Suprapubic skin (tissue), 4 donors: ENCODE measurements around the gene EPN2. TPM values are rescaled to one million over a fixed set of nuclear protein-coding genes. Genes with fewer than 3 reads are reported as not detected.

Experiments
- DNase-seq, 2 donors: peaks; one replicate each; pipeline ENCODE4 v3.0.0-alpha.2; 2019; ENCODE audit warnings: low spot score in 2 of 2
- H3K27ac ChIP-seq: fragments of 200-600 bp; sonication (generic); one replicate; pipeline ENCODE4 v1.5.1; 2019
- H3K27me3 ChIP-seq: fragments of 200-600 bp; sonication (generic); one replicate; pipeline ENCODE4 v1.5.1; 2019
- H3K36me3 ChIP-seq: fragments of 200-600 bp; sonication (generic); one replicate; pipeline ENCODE4 v1.5.1; 2019
- H3K4me1 ChIP-seq: fragments of 200-600 bp; sonication (generic); one replicate; pipeline ENCODE4 v1.5.1; 2019
- H3K4me3 ChIP-seq: fragments of 200-600 bp; sonication (generic); one replicate; pipeline ENCODE4 v1.5.1; 2019; ENCODE audit warnings: mild to moderate bottlenecking
- H3K9me3 ChIP-seq: fragments of 200-600 bp; sonication (generic); one replicate; pipeline ENCODE4 v1.5.1; 2019
- EP300 ChIP-seq: sonication (generic); formaldehyde crosslinking; IDR thresholded peaks from one replicate; pipeline ENCODE4 v1.6.1; 2017; ENCODE audit warnings: antibody characterized with exemption
- POLR2A ChIP-seq, 2 donors: fragments of 450-650 bp; IDR thresholded peaks; one replicate each; pipeline ENCODE4 v1.6.1; 2017; ENCODE audit warnings: antibody characterized with exemption in 2 of 2, mild to moderate bottlenecking in 2 of 2, moderate library complexity in 2 of 2
- POLR2AphosphoS5 ChIP-seq, 3 donors: sonication (generic); formaldehyde crosslinking; IDR thresholded peaks; one replicate each; pipeline ENCODE4 v1.6.1; 2017; ENCODE audit warnings: antibody characterized with exemption in 3 of 3
- WGBS: methylation state at CpG from one replicate; pipeline ENCODE4 v1.1.5; 2018; 5-methylcytosine and 5-hydroxymethylcytosine counted together
- total RNA-seq, 4 donors: library from RNA; depleted of rRNA; stranded (reverse); fragments of >200 nt; gene quantifications; one replicate each; pipeline ENCODE4 v1.1.0, GENCODE V29; 2016
- TF ChIP-seq, protein P1 (sequence below), 2 donors: fragments of 200-600 bp in 1 of 2; fragments of 450-650 bp in 1 of 2; sonication (generic) in 1 of 2; IDR thresholded peaks; one replicate each; pipeline ENCODE4 v1.5.1; 2016 to 2019; ENCODE audit warnings: antibody characterized with exemption in 2 of 2, mild to moderate bottlenecking in 1 of 2, moderate library complexity in 1 of 2

The EPN2 gene
- total RNA-seq, 4 donors from 2014 or later, result 95.9 to 276 (median 131) TPM

DNA sequence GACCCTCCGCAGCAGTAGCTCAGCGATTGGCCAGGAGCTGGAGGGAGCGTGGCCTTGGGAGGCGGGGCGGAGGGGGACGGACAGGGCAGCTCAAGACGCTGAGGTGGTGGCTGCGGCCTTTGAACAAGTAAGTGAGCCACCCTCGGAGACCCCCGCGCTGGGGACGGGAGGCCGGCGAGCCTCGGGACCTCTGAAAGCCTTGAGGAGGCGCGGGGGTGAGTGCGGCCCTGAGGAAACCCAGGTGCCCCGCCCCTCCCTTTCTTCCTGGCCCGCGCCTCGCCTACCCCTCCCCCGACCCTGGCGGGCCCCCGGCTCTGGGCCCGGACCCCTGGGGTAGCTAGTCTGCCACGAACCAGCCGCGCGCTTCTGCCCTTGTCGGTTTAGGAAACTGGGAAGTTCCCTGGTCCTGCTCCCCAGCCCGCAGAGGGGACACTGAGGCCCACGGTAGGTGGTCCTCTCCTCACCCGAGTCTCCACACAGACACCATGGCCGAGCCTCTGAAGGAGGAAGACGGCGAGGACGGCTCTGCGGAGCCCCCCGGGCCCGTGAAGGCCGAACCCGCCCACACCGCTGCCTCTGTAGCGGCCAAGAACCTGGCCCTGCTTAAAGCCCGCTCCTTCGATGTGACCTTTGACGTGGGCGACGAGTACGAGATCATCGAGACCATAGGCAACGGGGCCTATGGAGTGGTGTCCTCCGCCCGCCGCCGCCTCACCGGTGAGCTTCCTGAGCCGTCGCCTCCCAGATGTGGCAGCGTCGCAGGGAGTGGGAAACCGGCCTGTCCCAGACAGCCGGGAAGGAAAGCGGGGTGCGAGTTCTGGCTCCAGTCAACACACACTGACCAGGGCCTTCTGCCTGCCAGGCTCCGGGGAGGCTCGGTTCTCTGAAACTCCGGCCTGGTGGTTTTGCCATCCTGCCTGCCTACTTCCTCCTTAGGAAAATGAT lies 141.5 kb downstream of the EPN2 start, which contains the start of gene MAPK7:
TSS of gene MAPK7 (plus strand) at position 83 of the 945 bp plus-strand sequence. CDS start at position 486, 403 bp downstream.
- Histone ChIP-seq H3K27me3 (no peaks in the 10 kb centered on the region), H3K27ac (peak within 1 kb of the TSS; percentile 95), H3K9me3 (no peaks in the 10 kb centered on the region), H3K4me3 (peak within 1 kb of the TSS; percentile 92), H3K4me1 (peaks cover 41% of the 10 kb centered on the region), H3K36me3 (peaks cover 42% of the 10 kb centered on the region)
- WGBS, result 9% methylated on average over 27 of the region's 69 CpGs
- DNase-seq, result no peak
- TF ChIP-seq POLR2A (IDR thresholded peaks at IDR 0.05) (no peak), EP300 (no peak), POLR2AphosphoS5 (IDR thresholded peaks at IDR 0.05) (no peak)
- TF ChIP-seq, protein P1, sequence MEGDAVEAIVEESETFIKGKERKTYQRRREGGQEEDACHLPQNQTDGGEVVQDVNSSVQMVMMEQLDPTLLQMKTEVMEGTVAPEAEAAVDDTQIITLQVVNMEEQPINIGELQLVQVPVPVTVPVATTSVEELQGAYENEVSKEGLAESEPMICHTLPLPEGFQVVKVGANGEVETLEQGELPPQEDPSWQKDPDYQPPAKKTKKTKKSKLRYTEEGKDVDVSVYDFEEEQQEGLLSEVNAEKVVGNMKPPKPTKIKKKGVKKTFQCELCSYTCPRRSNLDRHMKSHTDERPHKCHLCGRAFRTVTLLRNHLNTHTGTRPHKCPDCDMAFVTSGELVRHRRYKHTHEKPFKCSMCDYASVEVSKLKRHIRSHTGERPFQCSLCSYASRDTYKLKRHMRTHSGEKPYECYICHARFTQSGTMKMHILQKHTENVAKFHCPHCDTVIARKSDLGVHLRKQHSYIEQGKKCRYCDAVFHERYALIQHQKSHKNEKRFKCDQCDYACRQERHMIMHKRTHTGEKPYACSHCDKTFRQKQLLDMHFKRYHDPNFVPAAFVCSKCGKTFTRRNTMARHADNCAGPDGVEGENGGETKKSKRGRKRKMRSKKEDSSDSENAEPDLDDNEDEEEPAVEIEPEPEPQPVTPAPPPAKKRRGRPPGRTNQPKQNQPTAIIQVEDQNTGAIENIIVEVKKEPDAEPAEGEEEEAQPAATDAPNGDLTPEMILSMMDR (IDR thresholded peaks at IDR 0.05), result no peak

DNA sequence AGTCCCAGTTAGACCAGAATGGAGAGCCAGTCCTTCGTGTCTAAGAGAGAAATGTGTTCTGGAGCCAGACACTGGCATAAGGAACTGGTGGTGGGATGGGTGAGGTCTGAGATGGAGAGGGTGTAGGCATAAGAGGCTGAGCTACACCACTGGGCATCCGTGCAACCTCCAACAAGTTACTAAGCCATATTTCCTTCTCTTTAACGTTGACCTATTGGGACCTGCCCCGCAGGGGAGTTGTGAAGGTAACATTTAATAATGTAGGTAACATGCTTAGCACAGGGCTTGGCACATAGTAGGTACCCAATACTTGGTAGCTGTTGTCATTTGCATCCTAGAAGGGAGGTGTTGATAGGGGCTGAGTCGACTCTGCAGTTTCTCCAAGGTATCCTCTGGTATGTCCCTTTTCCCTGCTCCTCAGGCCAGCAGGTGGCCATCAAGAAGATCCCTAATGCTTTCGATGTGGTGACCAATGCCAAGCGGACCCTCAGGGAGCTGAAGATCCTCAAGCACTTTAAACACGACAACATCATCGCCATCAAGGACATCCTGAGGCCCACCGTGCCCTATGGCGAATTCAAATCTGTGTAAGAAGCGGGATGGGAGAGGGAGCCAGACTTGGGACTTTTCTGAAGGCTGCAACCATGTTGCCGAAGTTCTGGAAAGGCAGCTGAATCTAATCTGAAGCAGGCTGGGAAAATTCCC lies 142.3 kb downstream of the EPN2 start:
- Histone ChIP-seq H3K4me1 (peaks cover 49% of the 10 kb centered on the region), H3K36me3 (peaks cover 42% of the 10 kb centered on the region), H3K9me3 (no peaks in the 10 kb centered on the region), H3K4me3 (peak overlapping the region; percentile 92), H3K27ac (peak overlapping the region; percentile 95), H3K27me3 (no peaks in the 10 kb centered on the region)
- WGBS, result 79% methylated on average over 13 of the region's 13 CpGs
- DNase-seq, result peak in 1 of 2 donors; percentile 55
- TF ChIP-seq, protein P1 (IDR thresholded peaks at IDR 0.05), result no peak
- no peak for TF ChIP-seq POLR2AphosphoS5 (IDR thresholded peaks at IDR 0.05)
- TF ChIP-seq EP300, result no peak
- no peak for TF ChIP-seq POLR2A (IDR thresholded peaks at IDR 0.05)

DNA sequence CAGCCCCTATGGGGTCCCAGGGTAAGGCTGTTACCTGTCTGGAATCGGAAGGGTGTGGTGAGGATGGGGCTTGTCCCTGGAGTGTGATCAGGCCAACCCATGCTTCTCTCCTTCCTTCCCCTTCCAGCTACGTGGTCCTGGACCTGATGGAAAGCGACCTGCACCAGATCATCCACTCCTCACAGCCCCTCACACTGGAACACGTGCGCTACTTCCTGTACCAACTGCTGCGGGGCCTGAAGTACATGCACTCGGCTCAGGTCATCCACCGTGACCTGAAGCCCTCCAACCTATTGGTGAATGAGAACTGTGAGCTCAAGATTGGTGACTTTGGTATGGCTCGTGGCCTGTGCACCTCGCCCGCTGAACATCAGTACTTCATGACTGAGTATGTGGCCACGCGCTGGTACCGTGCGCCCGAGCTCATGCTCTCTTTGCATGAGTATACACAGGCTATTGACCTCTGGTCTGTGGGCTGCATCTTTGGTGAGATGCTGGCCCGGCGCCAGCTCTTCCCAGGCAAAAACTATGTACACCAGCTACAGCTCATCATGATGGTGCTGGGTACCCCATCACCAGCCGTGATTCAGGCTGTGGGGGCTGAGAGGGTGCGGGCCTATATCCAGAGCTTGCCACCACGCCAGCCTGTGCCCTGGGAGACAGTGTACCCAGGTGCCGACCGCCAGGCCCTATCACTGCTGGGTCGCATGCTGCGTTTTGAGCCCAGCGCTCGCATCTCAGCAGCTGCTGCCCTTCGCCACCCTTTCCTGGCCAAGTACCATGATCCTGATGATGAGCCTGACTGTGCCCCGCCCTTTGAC lies 143.5 kb downstream of the EPN2 start:
- Histone ChIP-seq H3K4me1 (peaks cover 61% of the 10 kb centered on the region), H3K27ac (no peak overlapping the region), H3K27me3 (no peaks in the 10 kb centered on the region), H3K9me3 (no peaks in the 10 kb centered on the region), H3K4me3 (no peak overlapping the region), H3K36me3 (peaks cover 42% of the 10 kb centered on the region)
- DNase-seq, result peak in 1 of 2 donors; percentile 65
- 92% methylated on average over 29 of the region's 29 CpGs for WGBS
- no peak for TF ChIP-seq EP300
- TF ChIP-seq POLR2AphosphoS5 (IDR thresholded peaks at IDR 0.05), result no peak
- no peak for TF ChIP-seq POLR2A (IDR thresholded peaks at IDR 0.05)
- TF ChIP-seq, protein P1 (IDR thresholded peaks at IDR 0.05), result no peak

DNA sequence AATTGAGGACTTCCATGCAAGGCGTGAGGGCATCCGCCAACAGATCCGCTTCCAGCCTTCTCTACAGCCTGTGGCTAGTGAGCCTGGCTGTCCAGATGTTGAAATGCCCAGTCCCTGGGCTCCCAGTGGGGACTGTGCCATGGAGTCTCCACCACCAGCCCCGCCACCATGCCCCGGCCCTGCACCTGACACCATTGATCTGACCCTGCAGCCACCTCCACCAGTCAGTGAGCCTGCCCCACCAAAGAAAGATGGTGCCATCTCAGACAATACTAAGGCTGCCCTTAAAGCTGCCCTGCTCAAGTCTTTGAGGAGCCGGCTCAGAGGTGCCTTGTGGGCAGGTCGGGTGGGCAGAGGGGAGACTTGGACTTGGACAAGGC lies 144.2 kb downstream of the EPN2 start:
- H3K27me3 ChIP-seq, result no peaks in the 10 kb centered on the region
- TF ChIP-seq EP300, result no peak
- 93% methylated on average over 5 of the region's 7 CpGs for WGBS
- no peak overlapping the region for H3K4me3 ChIP-seq
- no peak overlapping the region for H3K27ac ChIP-seq
- peaks cover 42% of the 10 kb centered on the region for H3K36me3 ChIP-seq
- H3K9me3 ChIP-seq, result no peaks in the 10 kb centered on the region
- H3K4me1 ChIP-seq, result peaks cover 67% of the 10 kb centered on the region
- peak in 1 of 2 donors; percentile 63 for DNase-seq

DNA sequence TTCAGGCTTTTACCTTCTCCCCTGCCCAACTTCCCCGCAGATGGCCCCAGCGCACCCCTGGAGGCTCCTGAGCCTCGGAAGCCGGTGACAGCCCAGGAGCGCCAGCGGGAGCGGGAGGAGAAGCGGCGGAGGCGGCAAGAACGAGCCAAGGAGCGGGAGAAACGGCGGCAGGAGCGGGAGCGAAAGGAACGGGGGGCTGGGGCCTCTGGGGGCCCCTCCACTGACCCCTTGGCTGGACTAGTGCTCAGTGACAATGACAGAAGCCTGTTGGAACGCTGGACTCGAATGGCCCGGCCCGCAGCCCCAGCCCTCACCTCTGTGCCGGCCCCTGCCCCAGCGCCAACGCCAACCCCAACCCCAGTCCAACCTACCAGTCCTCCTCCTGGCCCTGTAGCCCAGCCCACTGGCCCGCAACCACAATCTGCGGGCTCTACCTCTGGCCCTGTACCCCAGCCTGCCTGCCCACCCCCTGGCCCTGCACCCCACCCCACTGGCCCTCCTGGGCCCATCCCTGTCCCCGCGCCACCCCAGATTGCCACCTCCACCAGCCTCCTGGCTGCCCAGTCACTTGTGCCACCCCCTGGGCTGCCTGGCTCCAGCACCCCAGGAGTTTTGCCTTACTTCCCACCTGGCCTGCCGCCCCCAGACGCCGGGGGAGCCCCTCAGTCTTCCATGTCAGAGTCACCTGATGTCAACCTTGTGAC lies 144.7 kb downstream of the EPN2 start:
- TF ChIP-seq, protein P1 (IDR thresholded peaks at IDR 0.05), result no peak
- no peak for TF ChIP-seq POLR2AphosphoS5 (IDR thresholded peaks at IDR 0.05)
- TF ChIP-seq POLR2A (IDR thresholded peaks at IDR 0.05), result no peak
- no peak for TF ChIP-seq EP300
- Histone ChIP-seq H3K27ac (no peak overlapping the region), H3K4me1 (peaks cover 69% of the 10 kb centered on the region), H3K27me3 (no peaks in the 10 kb centered on the region), H3K36me3 (peaks cover 42% of the 10 kb centered on the region), H3K9me3 (no peaks in the 10 kb centered on the region), H3K4me3 (no peak overlapping the region)
- WGBS, result 89% methylated on average over 24 of the region's 31 CpGs
- DNase-seq, result peak in 1 of 2 donors; percentile 59
